Stimulated activated CD8-positive, alpha-beta memory T cell treated with anti-CD3 and anti-CD28 coated beads, Interleukin-12 subunit alpha, Interleukin-12 subunit beta, amount 100 ng/mL, for 4 hours (primary cell): ENCODE measurements around the gene IGSF9B.

ENCODE experiments used
- DNase-seq: peaks from one replicate; pipeline ENCODE4 v3.0.0-alpha.2; 2020; ENCODE audit warnings: low read depth

The IGSF9B gene

GRCh38 chr11:133919330-133920108 is 37.2 kb downstream of the IGSF9B start:
- DNase-seq, result no peak

DNA sequence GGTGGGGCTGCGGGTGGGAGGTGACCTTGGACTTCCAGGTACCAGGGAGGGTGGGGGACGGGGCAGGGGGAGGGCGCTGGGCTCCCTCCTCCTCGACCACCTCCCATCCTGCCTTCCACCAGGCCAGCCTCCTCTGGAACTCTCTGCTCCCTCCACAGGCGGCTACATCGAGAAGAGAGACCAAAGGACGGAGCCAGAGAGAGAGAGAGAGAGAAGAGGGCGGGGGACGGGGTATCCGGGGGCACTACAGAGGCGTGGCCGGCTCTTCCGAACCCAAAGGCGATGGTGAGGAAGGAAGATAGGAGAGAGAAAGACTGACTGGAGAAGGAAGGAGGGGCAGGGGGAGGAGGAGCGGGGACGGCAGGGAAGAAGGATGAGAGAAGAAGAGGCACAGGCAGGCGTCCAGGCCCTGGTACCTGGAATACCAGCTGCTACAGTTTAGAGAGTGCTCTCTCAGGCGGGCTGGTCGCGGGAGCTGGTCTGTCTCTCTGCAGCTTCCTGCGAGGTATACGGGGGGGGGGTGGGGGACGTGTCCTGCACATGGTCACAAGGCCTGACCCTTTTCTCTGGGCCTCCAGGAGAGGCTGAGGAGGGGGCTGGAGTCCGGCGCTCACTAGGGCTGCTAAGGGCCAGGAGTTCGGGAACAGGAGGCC is 38.0 kb downstream of the IGSF9B start:
- no peak for DNase-seq

DNA sequence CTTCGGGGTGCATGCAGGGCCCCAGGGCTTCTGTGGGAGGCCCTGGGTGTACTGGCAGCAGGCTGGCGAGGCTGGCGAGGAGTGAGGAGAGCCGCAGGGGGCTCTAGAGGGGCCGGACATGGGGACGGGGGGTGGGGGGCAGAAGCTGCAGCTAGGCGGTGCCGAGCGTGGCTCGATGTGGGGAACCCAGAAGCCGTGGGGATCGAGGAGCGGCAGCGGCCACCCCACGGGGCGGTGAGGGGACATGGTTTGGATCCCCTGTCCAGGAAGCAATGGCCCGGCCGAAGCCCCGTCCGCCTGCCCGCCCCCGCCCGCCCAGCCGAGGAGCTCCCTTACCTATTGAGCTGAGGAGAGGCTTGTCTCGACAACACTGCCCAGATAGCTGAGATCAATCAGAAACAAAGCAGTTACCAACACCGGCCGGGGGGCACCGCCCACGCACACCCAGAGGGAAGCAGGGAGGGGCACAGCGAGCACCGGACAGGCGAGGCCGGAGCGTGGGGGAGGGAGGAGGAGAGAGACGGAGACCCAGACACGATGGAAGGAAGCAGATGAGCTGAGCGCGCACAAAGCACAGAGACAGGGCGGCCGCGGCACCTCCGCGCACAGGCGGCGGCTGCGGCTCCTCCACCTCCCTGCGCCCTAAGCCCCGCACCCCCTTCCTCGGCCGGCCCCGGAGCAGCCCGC is 38.7 kb downstream of the IGSF9B start:
- no peak for DNase-seq

GRCh38 chr11:133916784-133917440 is 39.9 kb downstream of the IGSF9B start:
- no peak for DNase-seq

DNA sequence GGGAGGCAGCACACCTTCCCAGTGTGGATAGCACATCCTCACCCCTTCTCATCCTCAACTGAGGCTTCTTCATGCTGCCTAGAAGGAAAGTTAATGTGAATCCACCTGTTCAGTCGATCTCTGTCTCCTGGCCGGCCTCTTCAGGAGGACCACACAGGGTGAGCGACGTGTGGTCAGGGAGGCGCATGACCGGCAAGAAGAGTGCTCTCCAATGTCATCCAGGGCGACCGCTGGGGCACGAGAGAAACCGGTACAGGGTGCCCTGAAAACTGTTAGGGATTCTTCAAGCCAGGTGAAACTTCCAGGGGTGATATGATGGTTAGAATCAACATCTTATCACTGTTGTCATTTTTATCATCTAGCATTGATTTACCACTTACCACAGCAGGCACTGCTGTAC is 43.0 kb downstream of the IGSF9B start:
- DNase-seq, result no peak

DNA sequence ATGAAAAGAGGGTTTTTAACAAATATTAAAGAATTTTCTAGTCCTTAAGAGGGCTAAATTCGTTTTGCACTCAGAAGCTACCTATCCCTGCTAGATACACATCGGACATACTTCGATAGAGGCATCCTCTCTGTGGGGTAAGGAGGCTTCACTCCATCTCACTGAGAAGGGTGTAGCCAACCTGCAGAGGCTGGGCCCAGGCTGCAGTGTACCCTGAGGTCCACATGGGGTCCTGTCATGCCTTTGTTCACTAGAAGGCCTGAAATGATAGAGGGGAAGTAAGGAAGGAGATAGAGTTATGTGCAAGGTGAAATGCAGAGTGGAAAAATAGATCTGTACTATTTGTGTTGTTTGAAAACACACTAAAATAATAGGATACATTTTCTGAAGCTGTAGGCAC is 45.6 kb downstream of the IGSF9B start:
- DNase-seq, result no peak

DNA sequence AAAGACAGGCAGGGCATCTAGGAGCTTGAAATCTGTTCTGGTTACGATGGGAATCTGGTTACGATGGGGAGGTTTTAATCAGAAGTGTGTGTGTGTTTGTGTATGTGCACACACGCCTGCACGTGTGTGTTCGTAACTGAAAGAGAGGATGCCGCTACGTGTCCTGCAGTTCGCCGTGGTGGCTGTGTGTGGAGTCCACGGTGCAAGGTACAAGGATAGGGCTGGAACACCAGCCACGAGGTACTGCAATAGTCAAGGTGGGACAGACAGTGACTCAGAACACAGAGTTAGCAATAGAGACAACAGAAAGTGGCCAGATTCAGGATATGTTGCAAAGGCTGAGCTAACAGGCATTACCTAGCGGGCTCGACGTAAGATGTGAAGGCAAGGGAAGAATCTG is 46.7 kb downstream of the IGSF9B start:
- no peak for DNase-seq

- DNase-seq, result no peak
These were observed 47.9 kb downstream of the IGSF9B start for GRCh38 chr11:133908827-133909226.

DNA sequence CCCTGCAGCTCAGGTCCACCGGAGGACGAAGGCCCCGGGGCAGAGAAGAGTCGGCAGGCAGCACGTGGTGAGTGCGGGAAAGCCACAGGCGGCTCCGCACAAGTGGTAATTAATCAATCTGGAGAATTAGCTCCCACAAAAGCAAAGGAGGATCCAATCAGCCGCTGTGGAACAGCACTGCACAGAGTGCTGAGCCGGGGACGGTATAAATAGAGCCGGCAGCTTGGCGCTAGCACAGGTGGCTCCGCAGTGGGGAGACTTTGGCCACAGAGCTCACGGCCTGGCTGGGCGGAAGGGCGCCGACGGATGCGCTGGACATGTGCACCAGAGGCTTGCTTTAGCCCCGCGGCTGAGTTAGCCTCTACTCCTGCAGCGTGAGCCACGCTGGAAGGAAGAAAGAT is 48.9 kb downstream of the IGSF9B start:
- DNase-seq, result no peak

- DNase-seq, result no peak
These were observed 49.6 kb downstream of the IGSF9B start for GRCh38 chr11:133907216-133907615.

DNA sequence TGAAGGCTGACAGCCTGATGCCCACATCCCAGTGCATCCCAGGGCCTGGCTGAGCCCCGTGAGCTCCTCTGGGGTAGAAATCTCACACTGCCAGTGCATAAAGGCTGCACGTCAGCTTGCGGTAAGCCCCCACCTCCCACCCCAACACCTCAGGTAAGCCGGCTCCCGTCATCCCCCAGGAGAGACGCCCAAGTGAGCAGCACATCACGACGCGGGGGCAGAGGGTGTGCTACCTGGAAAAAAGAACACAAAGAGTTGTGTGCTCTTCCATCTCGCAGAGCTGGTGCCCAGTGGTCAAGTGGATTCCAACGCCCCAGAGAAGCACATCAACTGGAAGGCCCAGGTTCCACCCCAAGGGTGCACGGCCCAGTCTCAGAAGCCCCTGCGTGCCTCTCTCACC is 50.0 kb downstream of the IGSF9B start:
- DNase-seq, result no peak

- no peak for DNase-seq
These were observed 50.5 kb downstream of the IGSF9B start for GRCh38 chr11:133906241-133906640.

DNA sequence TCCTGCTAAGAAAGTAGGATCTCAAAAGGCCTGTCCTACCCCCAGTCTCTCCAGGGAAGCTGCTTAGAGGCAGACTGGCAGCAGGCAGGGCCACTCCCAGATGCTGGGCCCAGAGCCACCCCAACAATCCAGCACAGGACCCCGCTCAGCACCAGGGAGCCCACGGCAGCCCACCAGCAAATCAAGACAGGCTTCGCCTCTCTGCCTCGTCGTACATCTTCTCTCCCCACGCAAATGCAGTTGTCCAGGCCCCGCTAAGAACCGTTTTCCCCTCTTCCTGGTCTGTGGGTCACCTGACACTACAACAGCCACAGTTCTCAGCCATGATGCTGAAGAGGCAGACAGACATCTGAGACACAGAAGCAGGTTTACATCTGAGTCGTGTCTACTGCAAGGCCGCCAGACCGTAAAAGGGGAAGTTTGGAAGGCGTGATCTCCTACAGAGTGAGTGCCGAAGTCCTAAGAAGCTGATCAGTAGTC is 51.1 kb downstream of the IGSF9B start:
- no peak for DNase-seq

DNA sequence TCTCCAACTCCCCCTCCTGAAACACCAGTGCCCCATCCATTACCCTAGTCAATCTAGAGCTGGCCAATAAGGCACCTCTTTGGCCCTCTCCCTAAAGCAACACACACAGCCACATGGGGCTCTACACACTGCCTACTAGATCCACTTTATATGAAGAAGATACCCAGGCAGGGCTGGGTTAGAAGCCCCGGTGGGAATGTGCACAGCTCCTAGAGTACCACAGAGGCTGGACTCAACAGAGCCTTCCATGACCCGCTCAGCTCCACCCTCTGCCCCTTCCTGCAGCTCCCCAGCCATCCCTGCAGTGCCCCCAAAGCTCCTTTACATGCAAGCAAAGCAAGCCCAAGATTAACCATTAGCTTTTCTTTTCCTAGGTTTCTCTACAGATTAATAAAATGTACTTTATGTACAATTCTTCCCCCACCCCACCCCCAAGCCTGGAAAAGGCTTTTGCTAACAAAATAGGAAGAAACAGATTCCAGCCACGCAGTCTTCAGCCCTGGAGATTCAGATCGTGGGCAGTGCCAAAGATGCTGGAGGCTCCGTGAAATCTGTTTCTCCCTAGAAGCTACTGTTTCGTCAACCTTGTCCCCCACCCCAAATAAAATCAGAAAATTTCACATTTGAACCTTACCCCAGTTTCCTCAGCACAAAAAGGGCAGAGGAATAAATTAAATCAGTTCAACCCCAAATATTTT is 51.8 kb downstream of the IGSF9B start:
- DNase-seq, result no peak

- no peak for DNase-seq
These were observed 52.6 kb downstream of the IGSF9B start for GRCh38 chr11:133903875-133904817.

DNA sequence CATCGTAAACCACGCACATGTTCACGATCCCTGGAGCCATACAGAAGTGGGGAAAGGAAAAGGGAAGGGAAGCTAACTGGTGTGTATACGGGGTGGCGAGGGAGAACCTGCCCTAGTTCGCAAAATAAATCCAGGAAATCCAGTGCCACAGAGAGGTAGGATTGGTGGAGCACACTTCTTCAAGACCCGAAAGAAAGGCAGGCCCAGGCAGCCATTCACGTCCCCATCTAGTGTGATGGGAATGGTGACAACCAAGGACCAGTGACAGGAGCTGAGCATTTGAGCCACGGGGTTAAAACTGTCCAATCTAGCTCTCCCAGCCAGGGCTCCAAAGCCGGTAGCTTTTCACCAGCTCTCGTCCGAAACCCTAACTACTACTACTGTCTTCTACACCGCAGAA is 53.7 kb downstream of the IGSF9B start:
- DNase-seq, result no peak

DNA sequence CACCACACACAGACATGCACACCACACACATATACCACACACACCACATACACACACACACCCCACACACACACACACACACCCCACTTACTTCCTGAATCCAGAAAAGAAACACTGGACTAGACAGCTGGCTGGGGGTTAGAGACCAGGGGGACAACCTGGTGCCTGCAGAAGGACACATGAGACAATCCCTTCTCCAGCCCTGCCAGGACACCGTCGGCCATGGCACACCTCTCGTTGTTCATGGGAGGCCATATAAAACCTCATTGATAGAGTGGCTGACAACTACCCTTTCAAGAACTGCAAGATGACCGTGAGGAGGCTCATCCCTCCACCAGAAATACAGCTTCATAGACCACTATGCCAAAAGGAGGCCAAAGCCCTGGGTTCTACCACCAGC is 54.3 kb downstream of the IGSF9B start:
- DNase-seq, result no peak

DNA sequence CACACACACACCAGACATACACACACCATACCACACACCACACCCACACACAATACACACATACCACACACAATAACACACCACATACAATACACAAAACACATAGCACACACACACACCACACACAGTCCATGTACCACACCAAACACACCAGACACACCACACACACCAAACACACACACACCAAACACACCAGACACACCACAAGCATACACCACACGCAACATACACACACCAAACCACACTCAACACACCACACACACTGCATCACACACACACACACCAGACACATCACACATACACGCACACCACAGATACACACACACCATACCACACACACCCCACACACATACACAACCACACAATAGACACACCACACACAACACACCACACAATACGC is 54.8 kb downstream of the IGSF9B start:
- no peak for DNase-seq

DNA sequence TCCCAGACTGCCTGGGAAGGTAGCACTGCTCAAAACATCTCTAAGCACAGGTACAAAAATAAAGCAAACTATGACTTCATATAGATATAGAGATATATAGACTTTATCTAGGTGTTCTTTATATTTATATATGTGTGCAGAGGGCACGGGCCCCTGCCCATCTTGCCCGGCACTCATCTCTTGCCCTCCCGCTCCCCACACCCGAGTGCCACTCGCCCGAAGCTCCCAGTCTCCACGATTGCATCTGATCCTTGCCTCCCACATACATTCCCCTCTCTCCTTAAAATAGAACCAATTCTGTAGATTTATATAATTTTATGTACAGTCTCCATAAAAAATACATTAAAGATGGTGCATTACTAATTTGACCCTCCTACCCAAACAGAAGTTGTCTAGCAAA is 55.5 kb downstream of the IGSF9B start:
- DNase-seq, result no peak

GRCh38 chr11:133900176-133901105 is 56.3 kb downstream of the IGSF9B start:
- DNase-seq, result no peak
